Gastrocnemius medialis (tissue), 4 donors: ENCODE measurements around the gene COX7B2. TPM values are rescaled to one million over a fixed set of nuclear protein-coding genes. Genes with fewer than 3 reads are reported as not detected.

Experiments
- ATAC-seq, 2 donors: fragments of 150-250 bp; one replicate each; pipeline ENCODE4 v1.9.1; 2016
- DNase-seq, 2 donors: peaks; one replicate each; pipeline ENCODE4 v3.0.0-alpha.2; 2019
- H3K27ac ChIP-seq, 4 donors: fragments of 200-600 bp; sonication (generic); 1 replicate in 1 of 4; 2 replicates in 3 of 4; pipeline ENCODE4 v1.5.1; 2016 to 2018; ENCODE audit warnings: mild to moderate bottlenecking in 2 of 4, moderate library complexity in 1 of 4
- H3K27me3 ChIP-seq, 3 donors: fragments of 200-600 bp; sonication (generic) in 2 of 3; 1 replicate in 1 of 3; 2 replicates in 2 of 3; pipeline versions ENCODE4 v1.5.1 to v1.6.0; 2016 to 2019; ENCODE audit warnings: mild to moderate bottlenecking in 1 of 3, moderate library complexity in 1 of 3
- H3K36me3 ChIP-seq, 2 donors: fragments of 200-600 bp; sonication (generic) in 1 of 2; one replicate each; pipeline ENCODE4 v1.5.1; 2017 to 2018
- H3K4me1 ChIP-seq, 2 donors: fragments of 200-600 bp; sonication (generic) in 1 of 2; one replicate each; pipeline ENCODE4 v1.5.1; 2016 to 2017; ENCODE audit warnings: mild to moderate bottlenecking in 2 of 2
- H3K4me3 ChIP-seq, 4 donors: fragments of 200-600 bp; sonication (generic) in 3 of 4; 1 replicate in 1 of 4; 2 replicates in 3 of 4; pipeline ENCODE4 v1.5.1; 2016 to 2019; ENCODE audit warnings: mild to moderate bottlenecking in 2 of 4
- H3K9me3 ChIP-seq, 3 donors: fragments of 200-600 bp; sonication (generic) in 2 of 3; 1 replicate in 1 of 3; 2 replicates in 2 of 3; pipeline ENCODE4 v1.5.1; 2016 to 2019
- POLR2A ChIP-seq, 2 donors: fragments of 450-650 bp; IDR thresholded peaks; one replicate each; pipeline ENCODE4 v1.6.1; 2017; ENCODE audit warnings: antibody characterized with exemption in 2 of 2, mild to moderate bottlenecking in 2 of 2, moderate library complexity in 2 of 2
- in situ Hi-C, 4 donors: fragments of 200-750 bp; cut with MboI; loops; one replicate each; pipeline versions ENCODE4 v1.15.0 to v1.8.0; 2017; ENCODE audit warnings: low sequenced_read_pairs in 4 of 4
- intact Hi-C: fragments of 100-400 bp; cut with DNase I; formaldehyde crosslinking; loops from one replicate; pipeline ENCODE4 v1.15.1; 2023; ENCODE audit warnings: low total_unique reads
- total RNA-seq, 4 donors: library from RNA; depleted of rRNA; stranded (reverse); fragments of >200 nt; gene quantifications; one replicate each; pipeline versions ENCODE4 v1.1.0 to v1.2.3, GENCODE V29; 2016
- TF ChIP-seq, protein P1 (sequence below), 5 experiments: fragments of 450-650 bp in 3 of 5; fragments of 200-600 bp in 2 of 5; sonication (generic) in 2 of 5; IDR thresholded peaks in 4 of 5; conservative IDR thresholded peaks in 1 of 5; 1 replicate in 4 of 5; 2 replicates in 1 of 5; pipeline ENCODE4 v1.5.1; 2016 to 2019; ENCODE audit warnings: antibody characterized with exemption in 5 of 5, mild to moderate bottlenecking in 3 of 5, moderate library complexity in 3 of 5

The COX7B2 gene
- total RNA-seq, 4 donors from 2014 or later, result not detected

DNA sequence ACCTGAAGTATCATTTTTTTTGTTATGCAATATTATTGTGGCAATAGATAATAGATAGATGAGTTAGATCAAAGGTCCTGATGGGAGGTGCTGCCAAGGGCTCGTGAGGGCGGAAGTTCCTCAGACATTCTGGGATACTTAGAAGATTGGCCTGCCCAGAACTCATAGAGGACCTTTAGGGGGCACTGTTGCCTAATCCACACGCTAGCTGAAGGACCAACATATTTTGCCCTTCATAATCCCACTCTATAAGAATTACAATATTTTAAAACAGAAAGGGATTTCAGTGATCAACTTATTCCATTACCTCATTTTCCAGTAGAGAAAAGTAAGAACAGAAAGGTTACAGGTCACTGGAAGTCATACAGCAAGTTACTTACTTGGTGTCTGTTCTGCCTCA, 22.9 kb upstream of the COX7B2 start:
- H3K27me3 ChIP-seq, result no peaks in the 10 kb centered on the region
- intact Hi-C loops, result no loop called here
- TF ChIP-seq POLR2A (IDR thresholded peaks at IDR 0.05), result no peak
- TF ChIP-seq, protein P1, sequence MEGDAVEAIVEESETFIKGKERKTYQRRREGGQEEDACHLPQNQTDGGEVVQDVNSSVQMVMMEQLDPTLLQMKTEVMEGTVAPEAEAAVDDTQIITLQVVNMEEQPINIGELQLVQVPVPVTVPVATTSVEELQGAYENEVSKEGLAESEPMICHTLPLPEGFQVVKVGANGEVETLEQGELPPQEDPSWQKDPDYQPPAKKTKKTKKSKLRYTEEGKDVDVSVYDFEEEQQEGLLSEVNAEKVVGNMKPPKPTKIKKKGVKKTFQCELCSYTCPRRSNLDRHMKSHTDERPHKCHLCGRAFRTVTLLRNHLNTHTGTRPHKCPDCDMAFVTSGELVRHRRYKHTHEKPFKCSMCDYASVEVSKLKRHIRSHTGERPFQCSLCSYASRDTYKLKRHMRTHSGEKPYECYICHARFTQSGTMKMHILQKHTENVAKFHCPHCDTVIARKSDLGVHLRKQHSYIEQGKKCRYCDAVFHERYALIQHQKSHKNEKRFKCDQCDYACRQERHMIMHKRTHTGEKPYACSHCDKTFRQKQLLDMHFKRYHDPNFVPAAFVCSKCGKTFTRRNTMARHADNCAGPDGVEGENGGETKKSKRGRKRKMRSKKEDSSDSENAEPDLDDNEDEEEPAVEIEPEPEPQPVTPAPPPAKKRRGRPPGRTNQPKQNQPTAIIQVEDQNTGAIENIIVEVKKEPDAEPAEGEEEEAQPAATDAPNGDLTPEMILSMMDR (IDR thresholded peaks at IDR 0.05 in 4 of 5, conservative IDR thresholded peaks at IDR 0.05 in 1 of 5), result no peak
- H3K4me1 ChIP-seq, result no peaks in the 10 kb centered on the region
- no peaks in the 10 kb centered on the region for H3K9me3 ChIP-seq
- in situ Hi-C loops, result no loop called here
- DNase-seq, result no peak
- no peaks in the 10 kb centered on the region for H3K36me3 ChIP-seq
- no peak overlapping the region for H3K27ac ChIP-seq
- ATAC-seq, result no peak
- no peak overlapping the region for H3K4me3 ChIP-seq

DNA sequence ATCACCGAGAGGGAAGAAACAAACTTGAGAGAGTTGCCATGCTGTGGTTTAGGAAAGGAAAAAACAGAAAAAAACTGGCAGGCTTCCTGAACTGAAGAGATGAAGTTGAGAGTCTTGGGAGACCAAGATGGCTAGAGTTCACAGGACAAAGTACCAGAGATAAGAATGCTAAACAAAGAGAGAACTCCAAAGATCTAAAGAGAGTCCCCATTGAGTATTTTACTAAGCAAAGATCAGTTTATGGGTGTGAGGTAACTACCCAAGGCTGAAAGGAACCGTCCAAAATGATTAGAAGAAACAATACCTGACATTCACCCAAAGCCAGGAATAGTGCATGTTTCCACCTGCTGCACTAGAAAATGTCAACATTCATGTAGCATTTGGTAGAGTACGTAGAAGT, 21.8 kb upstream of the COX7B2 start:
- ATAC-seq (no peak), DNase-seq (no peak)
- H3K9me3 ChIP-seq, result no peaks in the 10 kb centered on the region
- intact Hi-C loops, result no loop called here
- H3K36me3 ChIP-seq, result no peaks in the 10 kb centered on the region
- H3K27me3 ChIP-seq, result no peaks in the 10 kb centered on the region
- TF ChIP-seq POLR2A (IDR thresholded peaks at IDR 0.05), result no peak
- TF ChIP-seq, protein P1 (IDR thresholded peaks at IDR 0.05 in 4 of 5, conservative IDR thresholded peaks at IDR 0.05 in 1 of 5), result no peak
- H3K4me1 ChIP-seq, result no peaks in the 10 kb centered on the region
- H3K27ac ChIP-seq, result no peak overlapping the region
- no peak overlapping the region for H3K4me3 ChIP-seq
- in situ Hi-C loops, result no loop called here

DNA sequence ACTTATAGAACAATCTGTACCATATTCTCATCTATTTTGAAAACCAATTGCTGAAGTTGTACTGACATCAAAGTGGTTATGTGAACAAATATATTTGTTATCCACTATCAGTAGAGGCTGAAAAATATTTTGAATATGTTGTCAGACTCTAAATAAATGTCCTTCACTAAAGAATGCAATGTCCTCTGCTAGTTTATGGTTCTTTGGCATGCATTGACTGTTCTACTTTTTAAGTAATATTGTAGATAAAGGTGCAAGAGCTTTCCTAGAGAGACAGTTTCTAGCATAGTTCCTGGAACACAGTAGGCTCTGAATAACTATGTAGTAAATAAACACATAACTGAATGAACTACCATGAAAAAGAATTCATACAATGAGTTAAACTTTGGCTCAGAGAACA, 18.2 kb upstream of the COX7B2 start:
- no peak for ATAC-seq
- no peak overlapping the region for H3K27ac ChIP-seq

DNA sequence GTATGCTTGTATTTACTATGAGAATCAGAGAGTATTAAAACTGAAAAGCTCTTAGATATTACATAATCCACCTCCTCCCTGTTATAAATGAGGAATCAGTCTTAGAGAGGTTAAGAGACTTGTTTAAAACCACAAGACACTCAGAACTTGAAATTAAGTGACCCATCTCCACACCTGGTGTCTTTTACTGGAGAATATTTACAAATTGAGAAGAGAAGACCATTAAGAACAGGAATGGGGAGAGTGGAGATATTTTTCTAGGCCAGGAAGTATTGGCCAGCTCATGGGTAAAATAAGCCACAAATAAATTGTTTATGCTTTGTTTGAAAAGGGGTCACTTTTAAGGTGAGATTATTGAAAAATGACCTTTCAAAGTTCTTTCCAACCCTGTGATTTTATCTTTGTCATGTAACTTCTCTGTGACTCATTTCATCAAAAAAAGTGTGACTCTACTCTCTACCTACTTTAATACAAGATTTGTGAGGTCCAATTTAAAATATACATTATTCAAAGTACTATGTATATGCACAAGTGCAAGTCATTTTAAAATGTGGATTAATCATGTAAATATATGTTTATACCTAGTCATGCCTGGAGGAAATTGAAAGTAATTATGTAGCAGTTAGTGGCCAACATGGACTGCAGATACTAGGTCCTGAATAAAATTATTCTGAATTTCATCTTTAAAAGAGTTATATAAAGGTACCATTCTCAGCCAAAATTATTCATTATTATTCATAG, 15.9 kb upstream of the COX7B2 start:
- H3K27ac ChIP-seq, result no peak overlapping the region
- intact Hi-C loops, result no loop called here
- H3K27me3 ChIP-seq, result no peaks in the 10 kb centered on the region
- TF ChIP-seq, protein P1 (IDR thresholded peaks at IDR 0.05 in 4 of 5, conservative IDR thresholded peaks at IDR 0.05 in 1 of 5), result no peak
- TF ChIP-seq POLR2A (IDR thresholded peaks at IDR 0.05), result no peak
- no peak for DNase-seq
- no peak for ATAC-seq
- no peaks in the 10 kb centered on the region for H3K9me3 ChIP-seq
- H3K4me1 ChIP-seq, result no peaks in the 10 kb centered on the region
- no peaks in the 10 kb centered on the region for H3K36me3 ChIP-seq
- in situ Hi-C loops, result no loop called here
- H3K4me3 ChIP-seq, result no peak overlapping the region

More for the DNA sequence above, 18.2 kb upstream of the COX7B2 start:
- Histone ChIP-seq H3K27me3 (no peaks in the 10 kb centered on the region), H3K4me1 (no peaks in the 10 kb centered on the region), H3K36me3 (no peaks in the 10 kb centered on the region), H3K4me3 (no peak overlapping the region), H3K9me3 (no peaks in the 10 kb centered on the region)
- intact Hi-C loops, result no loop called here
- TF ChIP-seq, protein P1 (IDR thresholded peaks at IDR 0.05 in 4 of 5, conservative IDR thresholded peaks at IDR 0.05 in 1 of 5), result no peak
- TF ChIP-seq POLR2A (IDR thresholded peaks at IDR 0.05), result no peak
- in situ Hi-C loops, result no loop called here
- DNase-seq, result no peak

DNA sequence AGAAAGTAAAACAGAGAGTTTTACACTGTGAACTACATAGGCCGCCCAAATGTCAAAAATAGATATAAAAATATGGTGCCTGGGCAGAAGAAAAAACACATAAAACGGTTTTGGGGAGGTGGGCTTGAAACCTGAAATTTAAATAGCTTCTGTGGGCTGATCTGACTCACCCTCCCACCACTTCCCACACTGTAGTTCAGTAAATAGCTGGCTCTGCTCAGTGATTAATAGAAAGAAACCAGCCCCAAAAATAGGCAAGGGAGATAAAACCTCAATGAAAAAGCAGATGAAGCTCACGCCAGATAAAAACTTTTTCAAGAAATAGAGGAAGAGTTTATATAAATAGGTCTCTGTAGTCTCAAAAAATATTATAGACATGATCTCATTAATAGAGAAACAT, 13.2 kb upstream of the COX7B2 start:
- ATAC-seq (no peak), DNase-seq (no peak)
- H3K9me3 ChIP-seq, result no peaks in the 10 kb centered on the region
- no peak overlapping the region for H3K27ac ChIP-seq
- intact Hi-C loops, result no loop called here
- no peaks in the 10 kb centered on the region for H3K27me3 ChIP-seq
- no peak for TF ChIP-seq POLR2A (IDR thresholded peaks at IDR 0.05)
- TF ChIP-seq, protein P1 (IDR thresholded peaks at IDR 0.05 in 4 of 5, conservative IDR thresholded peaks at IDR 0.05 in 1 of 5), result no peak
- in situ Hi-C loops, result no loop called here
- no peaks in the 10 kb centered on the region for H3K36me3 ChIP-seq
- H3K4me1 ChIP-seq, result no peaks in the 10 kb centered on the region
- H3K4me3 ChIP-seq, result no peak overlapping the region
